ENCODE data around the gene FANCF. TPM values are rescaled to one million over a fixed set of nuclear protein-coding genes. Genes with fewer than 3 reads are reported as not detected.

Gene FANCF
- total RNA-seq, 1 experiment from 2014 or later = 13.6 TPM

DNA sequence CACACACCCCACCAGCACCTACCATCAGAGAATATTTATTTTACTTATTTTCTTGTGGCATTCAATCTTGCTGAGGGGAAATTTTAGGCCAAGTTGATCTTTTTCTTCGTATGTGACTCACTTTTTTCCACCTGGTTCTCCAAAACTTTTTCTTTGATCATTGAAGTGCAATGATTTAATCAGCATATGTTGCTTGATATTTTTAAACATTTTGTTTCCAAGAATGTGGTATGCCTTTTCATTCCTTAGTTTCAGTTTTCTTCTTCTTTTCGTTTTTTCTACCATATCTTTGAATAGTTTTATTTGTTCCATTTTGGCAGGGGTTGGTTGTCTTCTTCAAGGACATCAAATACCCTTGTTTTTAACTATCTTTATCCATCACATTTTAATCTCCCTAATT lies 28.6 kb downstream of the FANCF start:
- H3K27ac Mint-ChIP-seq (ENCODE audit: low read depth, unreplicated experiment) = no peak overlapping the region
- no peaks in the 10 kb centered on the region for H3K9me3 Mint-ChIP-seq (ENCODE audit: unreplicated experiment)
- peaks cover 48% of the 10 kb centered on the region for H3K27me3 Mint-ChIP-seq (ENCODE audit: insufficient read depth, unreplicated experiment)
- no TSS peak for BruUV-seq (replicated peaks)
- POLR2A ChIA-PET = no interaction called here
- TF ChIP-seq, protein P1, sequence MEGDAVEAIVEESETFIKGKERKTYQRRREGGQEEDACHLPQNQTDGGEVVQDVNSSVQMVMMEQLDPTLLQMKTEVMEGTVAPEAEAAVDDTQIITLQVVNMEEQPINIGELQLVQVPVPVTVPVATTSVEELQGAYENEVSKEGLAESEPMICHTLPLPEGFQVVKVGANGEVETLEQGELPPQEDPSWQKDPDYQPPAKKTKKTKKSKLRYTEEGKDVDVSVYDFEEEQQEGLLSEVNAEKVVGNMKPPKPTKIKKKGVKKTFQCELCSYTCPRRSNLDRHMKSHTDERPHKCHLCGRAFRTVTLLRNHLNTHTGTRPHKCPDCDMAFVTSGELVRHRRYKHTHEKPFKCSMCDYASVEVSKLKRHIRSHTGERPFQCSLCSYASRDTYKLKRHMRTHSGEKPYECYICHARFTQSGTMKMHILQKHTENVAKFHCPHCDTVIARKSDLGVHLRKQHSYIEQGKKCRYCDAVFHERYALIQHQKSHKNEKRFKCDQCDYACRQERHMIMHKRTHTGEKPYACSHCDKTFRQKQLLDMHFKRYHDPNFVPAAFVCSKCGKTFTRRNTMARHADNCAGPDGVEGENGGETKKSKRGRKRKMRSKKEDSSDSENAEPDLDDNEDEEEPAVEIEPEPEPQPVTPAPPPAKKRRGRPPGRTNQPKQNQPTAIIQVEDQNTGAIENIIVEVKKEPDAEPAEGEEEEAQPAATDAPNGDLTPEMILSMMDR (IDR thresholded peaks at IDR 0.05; ENCODE audit: unreplicated experiment) = no peak
- H3K4me1 Mint-ChIP-seq (ENCODE audit: insufficient read depth, unreplicated experiment) = no peaks in the 10 kb centered on the region
- H3K4me3 Mint-ChIP-seq (ENCODE audit: unreplicated experiment) = no peak overlapping the region
- CTCF ChIA-PET = no interaction called here
- DNase-seq (ENCODE audit: unreplicated experiment) = no peak
- intact Hi-C loops (cut with micrococcal nuclease) = no loop called here
- H3K36me3 Mint-ChIP-seq (ENCODE audit: insufficient read depth, unreplicated experiment) = no peaks in the 10 kb centered on the region

DNA sequence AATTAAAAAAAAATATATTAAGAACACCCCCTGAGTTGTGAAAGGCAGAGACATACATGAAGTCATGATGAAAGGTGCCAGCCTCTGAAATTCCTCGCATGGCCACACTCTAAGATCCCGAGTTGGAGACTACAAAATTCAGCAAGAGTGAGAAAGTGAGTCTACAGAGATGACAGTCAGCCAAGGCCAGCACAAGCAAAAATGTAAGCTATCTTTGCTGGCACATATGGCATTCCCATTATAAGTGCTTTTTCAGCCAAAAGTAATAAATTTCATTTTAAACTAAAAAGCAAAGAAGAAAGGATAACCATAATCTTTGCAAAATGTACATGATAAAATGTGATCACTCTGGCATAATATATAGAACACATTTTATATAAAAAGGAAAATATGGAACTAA lies 40.6 kb downstream of the FANCF start:
- ChIA-PET POLR2A (no interaction called here), CTCF (interaction anchor here (0.6 kb wide), 3 partner anchors 143 to 828 kb away, joined by 3 to 4 read pairs (median 3); no protein-coding TSS in a partner anchor)
- H3K9me3 Mint-ChIP-seq (ENCODE audit: unreplicated experiment) = no peaks in the 10 kb centered on the region
- no peak overlapping the region for H3K27ac Mint-ChIP-seq (ENCODE audit: low read depth, unreplicated experiment)
- DNase-seq (ENCODE audit: unreplicated experiment) = no peak
- TF ChIP-seq, protein P1 (IDR thresholded peaks at IDR 0.05; ENCODE audit: unreplicated experiment) = no peak
- intact Hi-C loops (cut with micrococcal nuclease) = no loop called here
- no TSS peak for BruUV-seq (replicated peaks)
- no peaks in the 10 kb centered on the region for H3K36me3 Mint-ChIP-seq (ENCODE audit: insufficient read depth, unreplicated experiment)
- H3K4me3 Mint-ChIP-seq (ENCODE audit: unreplicated experiment) = no peak overlapping the region
- H3K4me1 Mint-ChIP-seq (ENCODE audit: insufficient read depth, unreplicated experiment) = no peaks in the 10 kb centered on the region
- peaks cover 55% of the 10 kb centered on the region for H3K27me3 Mint-ChIP-seq (ENCODE audit: insufficient read depth, unreplicated experiment)

DNA sequence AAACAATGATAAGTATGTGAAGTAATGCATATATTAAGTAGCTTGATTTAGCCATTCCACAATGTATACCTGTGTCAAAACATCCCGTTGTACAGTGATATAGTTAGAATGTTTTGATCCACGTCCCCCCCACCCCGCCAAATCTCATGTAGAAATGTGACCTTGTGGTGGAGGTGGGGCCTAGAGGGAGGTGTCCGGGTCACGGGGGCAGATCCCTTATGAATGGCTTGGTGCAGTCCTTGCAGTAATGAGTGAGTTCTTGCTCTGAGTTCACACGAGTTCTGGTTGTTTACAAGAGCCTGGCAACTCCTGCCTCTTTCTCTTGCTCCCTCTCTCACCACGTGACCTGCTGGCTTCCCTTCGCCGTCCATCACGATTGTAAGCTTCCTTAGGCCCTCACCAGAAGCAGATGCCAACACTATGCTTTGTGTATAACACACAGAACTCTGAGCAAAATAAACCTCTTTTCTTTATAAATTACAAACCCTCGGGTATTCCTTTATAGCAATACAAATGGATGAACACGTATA lies 41.6 kb downstream of the FANCF start:
- Mint-ChIP-seq H3K4me3 (ENCODE audit: unreplicated experiment) (no peak overlapping the region), H3K4me1 (ENCODE audit: insufficient read depth, unreplicated experiment) (no peaks in the 10 kb centered on the region), H3K27me3 (ENCODE audit: insufficient read depth, unreplicated experiment) (peaks cover 58% of the 10 kb centered on the region), H3K9me3 (ENCODE audit: unreplicated experiment) (no peaks in the 10 kb centered on the region), H3K27ac (ENCODE audit: low read depth, unreplicated experiment) (no peak overlapping the region), H3K36me3 (ENCODE audit: insufficient read depth, unreplicated experiment) (no peaks in the 10 kb centered on the region)
- no peak for DNase-seq (ENCODE audit: unreplicated experiment)
- BruUV-seq (replicated peaks) = no TSS peak
- intact Hi-C loops (cut with micrococcal nuclease) = no loop called here
- CTCF ChIA-PET = no interaction called here
- POLR2A ChIA-PET = no interaction called here
- TF ChIP-seq, protein P1 (IDR thresholded peaks at IDR 0.05; ENCODE audit: unreplicated experiment) = no peak

DNA sequence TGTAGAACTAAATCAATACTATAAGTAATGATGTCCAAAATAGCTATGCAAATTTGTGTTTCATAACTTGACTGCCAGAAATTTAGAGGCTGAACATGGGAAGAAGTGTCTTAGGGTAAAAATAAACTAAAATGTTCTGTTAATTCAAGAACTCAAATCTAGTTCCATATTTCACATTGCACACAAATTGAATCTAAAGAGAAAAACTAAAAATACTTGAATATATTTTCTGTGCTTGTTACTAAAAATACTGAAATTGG lies 43.5 kb downstream of the FANCF start:
- POLR2A ChIA-PET = no interaction called here
- intact Hi-C loops (cut with micrococcal nuclease) = no loop called here
- no TSS peak for BruUV-seq (replicated peaks)
- H3K27me3 Mint-ChIP-seq (ENCODE audit: insufficient read depth, unreplicated experiment) = peaks cover 60% of the 10 kb centered on the region
- H3K27ac Mint-ChIP-seq (ENCODE audit: low read depth, unreplicated experiment) = no peak overlapping the region
- CTCF ChIA-PET = no interaction called here
- H3K4me3 Mint-ChIP-seq (ENCODE audit: unreplicated experiment) = no peak overlapping the region
- no peaks in the 10 kb centered on the region for H3K36me3 Mint-ChIP-seq (ENCODE audit: insufficient read depth, unreplicated experiment)
- TF ChIP-seq, protein P1 (IDR thresholded peaks at IDR 0.05; ENCODE audit: unreplicated experiment) = no peak
- DNase-seq (ENCODE audit: unreplicated experiment) = no peak
- no peaks in the 10 kb centered on the region for H3K9me3 Mint-ChIP-seq (ENCODE audit: unreplicated experiment)
- H3K4me1 Mint-ChIP-seq (ENCODE audit: insufficient read depth, unreplicated experiment) = no peaks in the 10 kb centered on the region

Data from MCF 10A (cell line).